A549 (cell line): Measurements from ENCODE around the gene RRAGD.

ENCODE experiments used
- FOXS1 ChIP-seq: fragments of 250-450 bp; sonication (Bioruptor Pico); IDR thresholded peaks from 2 replicates; pipeline ENCODE4 v1.5.0; 2020; ENCODE audit warnings: mild to moderate bottlenecking, moderate library complexity
- MAFK ChIP-seq: fragments of 450-650 bp; IDR thresholded peaks from 2 replicates; pipeline ENCODE4 v1.6.1; 2014; ENCODE audit not compliant: partially characterized antibody
- NFE2L2 ChIP-seq: fragments of 150-350 bp; conservative IDR thresholded peaks from 2 replicates; pipeline ENCODE4 v1.6.1; 2014; ENCODE audit warnings: low read length
- POLR2A ChIP-seq: IDR thresholded peaks from 2 replicates; pipeline ENCODE4 v1.6.1; 2012; ENCODE audit warnings: mild to moderate bottlenecking, low read length
- RAD21 ChIP-seq, 2 experiments: fragments of >200 bp in 1 of 2; sonication (Bioruptor Twin) in 1 of 2; formaldehyde crosslinking in 1 of 2; IDR thresholded peaks in 1 of 2; conservative IDR thresholded peaks in 1 of 2; 2 replicates in 1 of 2; 3 replicates in 1 of 2; pipeline ENCODE4 v1.6.1; 2012 to 2018; ENCODE audit warnings: inconsistent platforms in 1 of 2
- SMC3 ChIP-seq: fragments of >200 bp; sonication (Bioruptor Twin); formaldehyde crosslinking; IDR thresholded peaks from 3 replicates; pipeline ENCODE4 v1.6.1; 2018; ENCODE audit warnings: inconsistent platforms
- TF ChIP-seq, protein P1 (sequence below): fragments of >200 bp; sonication (Bioruptor Twin); formaldehyde crosslinking; IDR thresholded peaks from 3 replicates; pipeline ENCODE4 v1.5.1; 2016
- TF ChIP-seq, protein P2 (sequence below): fragments of 250-450 bp; sonication (Bioruptor Pico); IDR thresholded peaks from 2 replicates; pipeline ENCODE4 v1.5.0; 2021; ENCODE audit warnings: mild to moderate bottlenecking, moderate library complexity, borderline replicate concordance

DNA sequence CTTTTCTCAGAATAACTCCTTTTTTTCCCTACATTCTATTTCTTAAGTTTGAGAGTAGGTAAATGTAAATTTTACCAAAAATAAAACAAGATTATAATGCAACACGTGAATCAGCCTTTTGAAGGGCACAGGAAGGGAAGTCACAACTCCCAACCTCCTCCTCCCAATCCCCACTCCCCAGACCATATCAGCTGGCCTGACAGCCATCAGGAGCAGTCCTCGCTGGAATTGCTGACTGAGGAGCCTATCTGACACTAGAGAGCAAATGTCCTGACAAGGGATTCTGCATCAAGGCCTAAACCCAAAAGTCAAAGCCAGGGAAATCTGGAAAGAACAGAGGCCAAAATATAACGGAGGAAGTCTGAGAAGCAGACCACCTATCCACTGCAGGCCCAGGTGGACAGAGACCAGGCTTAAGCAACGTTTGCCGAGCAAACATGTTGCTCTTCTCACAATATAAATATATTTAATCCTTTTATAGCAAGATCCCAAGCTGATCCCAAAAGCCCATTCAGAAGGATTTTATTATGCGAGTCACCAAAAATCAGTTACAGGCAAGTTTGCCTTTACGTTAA is 2.5 kb downstream of the RRAGD start:
- TF ChIP-seq FOXS1 (CRISPR knock-in tag) (no peak), POLR2A (no peak), RAD21 (conservative IDR thresholded peaks at IDR 0.05 in 1 of 2, IDR thresholded peaks at IDR 0.05 in 1 of 2) (no peak), SMC3 (no peak), NFE2L2 (no peak), MAFK (no peak)
- TF ChIP-seq, protein P1, sequence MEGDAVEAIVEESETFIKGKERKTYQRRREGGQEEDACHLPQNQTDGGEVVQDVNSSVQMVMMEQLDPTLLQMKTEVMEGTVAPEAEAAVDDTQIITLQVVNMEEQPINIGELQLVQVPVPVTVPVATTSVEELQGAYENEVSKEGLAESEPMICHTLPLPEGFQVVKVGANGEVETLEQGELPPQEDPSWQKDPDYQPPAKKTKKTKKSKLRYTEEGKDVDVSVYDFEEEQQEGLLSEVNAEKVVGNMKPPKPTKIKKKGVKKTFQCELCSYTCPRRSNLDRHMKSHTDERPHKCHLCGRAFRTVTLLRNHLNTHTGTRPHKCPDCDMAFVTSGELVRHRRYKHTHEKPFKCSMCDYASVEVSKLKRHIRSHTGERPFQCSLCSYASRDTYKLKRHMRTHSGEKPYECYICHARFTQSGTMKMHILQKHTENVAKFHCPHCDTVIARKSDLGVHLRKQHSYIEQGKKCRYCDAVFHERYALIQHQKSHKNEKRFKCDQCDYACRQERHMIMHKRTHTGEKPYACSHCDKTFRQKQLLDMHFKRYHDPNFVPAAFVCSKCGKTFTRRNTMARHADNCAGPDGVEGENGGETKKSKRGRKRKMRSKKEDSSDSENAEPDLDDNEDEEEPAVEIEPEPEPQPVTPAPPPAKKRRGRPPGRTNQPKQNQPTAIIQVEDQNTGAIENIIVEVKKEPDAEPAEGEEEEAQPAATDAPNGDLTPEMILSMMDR = no peak
- TF ChIP-seq, protein P2, sequence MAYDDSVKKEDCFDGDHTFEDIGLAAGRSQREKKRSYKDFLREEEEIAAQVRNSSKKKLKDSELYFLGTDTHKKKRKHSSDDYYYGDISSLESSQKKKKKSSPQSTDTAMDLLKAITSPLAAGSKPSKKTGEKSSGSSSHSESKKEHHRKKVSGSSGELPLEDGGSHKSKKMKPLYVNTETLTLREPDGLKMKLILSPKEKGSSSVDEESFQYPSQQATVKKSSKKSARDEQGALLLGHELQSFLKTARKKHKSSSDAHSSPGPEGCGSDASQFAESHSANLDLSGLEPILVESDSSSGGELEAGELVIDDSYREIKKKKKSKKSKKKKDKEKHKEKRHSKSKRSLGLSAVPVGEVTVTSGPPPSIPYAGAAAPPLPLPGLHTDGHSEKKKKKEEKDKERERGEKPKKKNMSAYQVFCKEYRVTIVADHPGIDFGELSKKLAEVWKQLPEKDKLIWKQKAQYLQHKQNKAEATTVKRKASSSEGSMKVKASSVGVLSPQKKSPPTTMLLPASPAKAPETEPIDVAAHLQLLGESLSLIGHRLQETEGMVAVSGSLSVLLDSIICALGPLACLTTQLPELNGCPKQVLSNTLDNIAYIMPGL (CRISPR knock-in tag) = no peak
